Stimulated activated CD4-positive, alpha-beta T cell treated with anti-CD3 and anti-CD28 coated beads, Interleukin-1b, Interleukin-23, amount 100 ng/mL, for 4 hours (primary cell): ENCODE data around the gene HOMER1.

Experiments
- DNase-seq, 2 donors: peaks; one replicate each; pipeline ENCODE4 v3.0.0-alpha.2; 2020; ENCODE audit warnings: low read depth in 2 of 2

HOMER1 gene

GRCh38 chr5:79488775-79489174 lies 25.2 kb downstream of the HOMER1 start:
- DNase-seq: no peak

- no peak for DNase-seq
Measured at GRCh38 chr5:79488058-79488457, 25.9 kb downstream of the HOMER1 start.

- DNase-seq: no peak
Measured at GRCh38 chr5:79487251-79487650, 26.7 kb downstream of the HOMER1 start.

- DNase-seq: no peak
Measured at GRCh38 chr5:79486116-79486515, 27.8 kb downstream of the HOMER1 start.

GRCh38 chr5:79484731-79485130 lies 29.2 kb downstream of the HOMER1 start:
- DNase-seq: no peak

GRCh38 chr5:79481574-79481973 lies 32.4 kb downstream of the HOMER1 start:
- DNase-seq: no peak

- no peak for DNase-seq
Measured at GRCh38 chr5:79480991-79481390, 32.9 kb downstream of the HOMER1 start.

GRCh38 chr5:79475152-79475466 lies 38.8 kb downstream of the HOMER1 start:
- no peak for DNase-seq

GRCh38 chr5:79474367-79475151 lies 39.4 kb downstream of the HOMER1 start:
- DNase-seq: no peak

- DNase-seq: no peak
Measured at GRCh38 chr5:79471556-79471955, 42.4 kb downstream of the HOMER1 start.

- DNase-seq: no peak
Measured at GRCh38 chr5:79464695-79465332, 49.1 kb downstream of the HOMER1 start.

- DNase-seq: no peak
Measured at GRCh38 chr5:79464278-79464677, 49.7 kb downstream of the HOMER1 start.

- no peak for DNase-seq
Measured at GRCh38 chr5:79459626-79460025, 54.3 kb downstream of the HOMER1 start.

- no peak for DNase-seq
Measured at GRCh38 chr5:79456890-79457583, 56.9 kb downstream of the HOMER1 start.

GRCh38 chr5:79456400-79456799 lies 57.5 kb downstream of the HOMER1 start:
- no peak for DNase-seq

GRCh38 chr5:79454043-79454442 lies 59.9 kb downstream of the HOMER1 start:
- no peak for DNase-seq

- DNase-seq: no peak
Measured at GRCh38 chr5:79448336-79448735, 65.6 kb downstream of the HOMER1 start.

GRCh38 chr5:79436821-79437220 lies 77.1 kb downstream of the HOMER1 start:
- DNase-seq: no peak

- DNase-seq: no peak
Measured at GRCh38 chr5:79436224-79436623, 77.7 kb downstream of the HOMER1 start.

- DNase-seq: no peak
Measured at GRCh38 chr5:79430196-79430595, 83.7 kb downstream of the HOMER1 start.

- DNase-seq: no peak
Measured at GRCh38 chr5:79423296-79423695, 90.6 kb downstream of the HOMER1 start.

GRCh38 chr5:79420248-79420647 lies 93.7 kb downstream of the HOMER1 start:
- DNase-seq: no peak

GRCh38 chr5:79418276-79418675 lies 95.7 kb downstream of the HOMER1 start:
- no peak for DNase-seq
